ENCODE results near the gene GLS. TPM values are rescaled to one million over a fixed set of nuclear protein-coding genes. Genes with fewer than 3 reads are reported as not detected.

Gene GLS
- total RNA-seq, result 103 and 421 TPM in 2 replicates

GRCh38 chr2:190880378-190881083, at the start of gene GLS:
TSS of gene GLS (plus strand) at chr2:190880821. CDS start at chr2:190881085, 264 bp downstream.

DNA sequence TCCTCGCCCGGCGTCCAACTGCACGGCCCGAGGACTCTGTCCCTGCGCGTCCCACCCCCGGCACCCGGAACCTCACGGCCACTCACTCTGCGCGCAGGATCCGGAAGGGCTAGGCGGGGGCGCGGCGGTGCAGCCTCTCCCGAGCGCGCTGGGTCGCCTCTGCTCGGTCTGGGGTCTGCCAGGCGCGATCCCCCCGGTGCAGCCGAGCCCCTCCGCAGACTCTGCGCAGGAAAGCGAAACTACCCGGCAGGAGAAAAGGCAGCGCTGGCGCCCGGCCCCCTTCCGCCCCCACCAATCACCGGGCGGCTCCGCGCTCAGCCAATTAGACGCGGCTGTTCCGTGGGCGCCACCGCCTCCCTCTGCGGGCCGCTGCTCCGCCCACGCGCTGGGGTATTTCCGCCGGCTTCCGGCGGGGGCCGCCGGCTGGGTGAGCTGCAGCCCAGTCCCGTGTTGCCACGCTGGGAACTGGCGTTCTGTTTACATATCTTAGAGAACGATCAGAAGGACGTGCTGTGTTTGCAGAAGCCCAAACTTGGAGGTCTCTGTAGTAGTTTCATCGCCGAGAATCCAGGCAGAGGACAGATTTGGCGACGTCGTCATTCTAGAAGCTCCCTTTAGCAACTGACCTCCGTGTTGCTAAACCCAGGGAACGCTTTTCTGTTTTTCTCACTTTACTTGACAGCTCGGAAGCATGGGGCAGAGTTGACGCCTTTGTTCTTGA, 133.5 kb downstream of the GLS start, which contains the start of gene STAT1:
Gene STAT1, minus strand, starts transcription at position 240 of the 721 bp plus-strand sequence. CDS start 4,168 bp downstream, outside the sequence.

Other genes with a start within 250 kb of the GLS start
- 21.4 and 49.8 TPM in 2 replicates for gene NAB1, start 231.7 kb upstream of the GLS start, total RNA-seq
- 36.8 and 157 TPM in 2 replicates for gene STAT1, start 133.3 kb downstream of the GLS start, total RNA-seq